GM18499 (cell line): ENCODE measurements around the gene AOPEP.

ENCODE experiments used
- ATAC-seq: cut with Tn5 transposase; IDR thresholded peaks from one replicate; pipeline ENCODE4 v1.9.1; 2021; ENCODE audit warnings: moderate number of reproducible peaks; ENCODE audit not compliant: insufficient read depth, unreplicated experiment

AOPEP gene

DNA sequence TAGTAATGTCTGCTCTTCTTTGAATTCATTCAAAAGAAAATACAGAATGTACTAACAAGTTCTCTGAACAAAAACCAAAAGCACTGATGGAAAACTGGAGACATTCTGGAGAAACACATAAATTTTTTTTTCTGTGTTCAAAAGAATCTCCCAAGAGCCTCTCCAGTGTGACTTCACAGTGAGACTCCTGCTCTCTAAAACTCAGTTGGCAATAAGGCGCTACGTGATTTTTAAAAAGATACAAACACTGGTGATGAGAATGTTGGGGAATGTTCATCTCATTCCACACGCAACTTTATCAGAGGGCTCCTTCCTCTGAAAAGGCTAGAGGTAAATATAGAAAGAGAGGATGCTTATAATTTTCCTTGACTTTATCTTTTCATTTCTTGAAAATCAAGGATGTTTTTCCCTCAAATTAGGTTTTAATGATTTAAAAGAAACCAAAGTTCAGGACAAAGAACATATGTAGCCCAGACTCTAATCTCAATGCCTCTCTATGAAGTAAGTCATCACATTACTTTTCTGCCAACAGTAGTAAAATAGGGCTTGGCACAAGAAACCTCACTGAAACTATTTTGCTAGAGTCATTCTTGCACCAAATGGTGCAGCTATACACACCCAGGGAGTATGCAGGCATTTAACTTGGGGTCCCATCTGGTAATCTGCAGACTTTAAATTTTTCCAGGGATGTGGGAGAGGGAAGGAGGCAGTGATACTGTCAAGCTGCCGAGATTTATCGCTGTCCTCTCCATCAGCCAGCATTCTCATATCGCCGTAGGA lies 12.9 kb upstream of the AOPEP start:
- ATAC-seq: no peak

DNA sequence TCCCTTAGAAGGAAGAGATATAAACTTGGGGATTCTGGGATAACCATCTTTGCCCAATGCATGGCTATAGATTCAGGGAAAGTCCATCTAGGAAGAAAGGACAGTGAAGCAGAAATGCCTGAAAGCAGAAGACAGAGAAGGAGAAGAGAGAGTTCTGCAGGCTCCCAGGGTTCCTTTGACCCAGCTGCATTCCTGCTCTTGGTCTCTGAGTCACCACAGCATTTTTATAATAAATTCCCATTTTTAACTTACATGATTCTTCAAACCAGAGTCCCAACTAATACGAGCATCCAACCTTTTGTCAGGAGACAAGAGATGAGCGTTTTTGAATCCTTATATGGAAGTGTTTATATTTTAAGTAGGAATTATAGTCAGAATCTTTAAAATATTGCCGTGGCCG lies 12.0 kb upstream of the AOPEP start:
- no peak for ATAC-seq

DNA sequence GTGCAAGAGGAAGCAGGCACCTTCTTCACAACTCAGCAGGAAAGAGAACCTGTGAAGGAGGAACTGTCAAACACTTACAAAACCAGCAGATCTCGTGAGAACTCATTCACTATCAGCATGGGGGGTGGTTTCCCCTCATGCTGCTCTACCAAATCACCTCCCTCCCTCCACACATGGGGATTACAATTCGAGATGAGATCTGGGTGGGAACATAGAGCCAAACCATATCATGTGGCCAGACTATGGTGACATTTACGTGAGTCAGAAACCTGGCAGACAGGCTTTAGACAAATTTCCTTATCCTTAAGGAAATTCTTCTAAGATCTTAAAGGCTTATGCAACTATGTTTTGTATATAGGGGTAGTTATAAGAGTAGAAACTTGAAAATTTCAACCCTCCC lies 8.7 kb upstream of the AOPEP start:
- ATAC-seq: no peak

DNA sequence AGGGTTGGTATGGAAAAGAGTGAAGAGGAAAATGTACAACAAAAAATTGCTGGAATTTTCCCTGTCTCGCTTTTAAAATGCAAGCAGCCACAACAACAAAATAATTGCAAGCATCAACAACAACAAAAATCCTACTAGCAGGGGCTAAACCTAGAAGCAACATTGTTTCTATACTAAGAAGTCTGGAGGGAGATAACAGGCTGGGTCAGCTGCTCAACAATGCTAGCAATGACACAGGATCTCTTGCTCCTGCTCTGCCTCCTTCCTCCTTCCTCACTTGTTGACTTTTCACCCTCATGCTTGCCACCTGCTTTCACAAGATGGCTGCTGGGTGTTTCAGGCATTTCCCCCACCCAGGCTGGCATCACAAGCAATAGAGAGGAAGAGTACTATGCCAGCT lies 7.6 kb upstream of the AOPEP start:
- no peak for ATAC-seq

- ATAC-seq: no peak
Observed at GRCh38 chr9:94719878-94720277, 6.6 kb upstream of the AOPEP start.

GRCh38 chr9:94720846-94721549 lies 5.5 kb upstream of the AOPEP start:
- no peak for ATAC-seq

DNA sequence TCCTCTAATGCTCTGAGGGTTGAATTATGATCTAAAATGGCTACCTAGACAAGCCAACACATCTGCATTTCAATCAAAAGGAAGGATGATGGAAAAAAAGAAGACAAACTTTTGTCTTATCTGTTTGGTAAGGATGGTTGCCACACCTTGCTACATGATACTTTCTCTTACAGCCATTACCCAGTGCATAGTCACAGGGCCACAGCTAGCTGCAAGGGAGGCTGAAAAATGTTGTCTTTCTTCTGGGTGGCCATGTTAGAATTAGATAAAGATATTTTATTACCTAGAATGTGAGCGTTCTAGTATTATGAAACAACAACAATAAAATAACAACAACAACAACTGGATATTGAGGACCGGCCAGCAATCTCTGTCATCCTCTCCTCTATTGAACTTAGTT lies 4.7 kb upstream of the AOPEP start:
- no peak for ATAC-seq

GRCh38 chr9:94725293-94725692 lies 1.2 kb upstream of the AOPEP start:
- no peak for ATAC-seq

GRCh38 chr9:94728719-94729118 lies 2.2 kb downstream of the AOPEP start:
- ATAC-seq: no peak

GRCh38 chr9:94729199-94729598 lies 2.7 kb downstream of the AOPEP start:
- ATAC-seq: no peak

DNA sequence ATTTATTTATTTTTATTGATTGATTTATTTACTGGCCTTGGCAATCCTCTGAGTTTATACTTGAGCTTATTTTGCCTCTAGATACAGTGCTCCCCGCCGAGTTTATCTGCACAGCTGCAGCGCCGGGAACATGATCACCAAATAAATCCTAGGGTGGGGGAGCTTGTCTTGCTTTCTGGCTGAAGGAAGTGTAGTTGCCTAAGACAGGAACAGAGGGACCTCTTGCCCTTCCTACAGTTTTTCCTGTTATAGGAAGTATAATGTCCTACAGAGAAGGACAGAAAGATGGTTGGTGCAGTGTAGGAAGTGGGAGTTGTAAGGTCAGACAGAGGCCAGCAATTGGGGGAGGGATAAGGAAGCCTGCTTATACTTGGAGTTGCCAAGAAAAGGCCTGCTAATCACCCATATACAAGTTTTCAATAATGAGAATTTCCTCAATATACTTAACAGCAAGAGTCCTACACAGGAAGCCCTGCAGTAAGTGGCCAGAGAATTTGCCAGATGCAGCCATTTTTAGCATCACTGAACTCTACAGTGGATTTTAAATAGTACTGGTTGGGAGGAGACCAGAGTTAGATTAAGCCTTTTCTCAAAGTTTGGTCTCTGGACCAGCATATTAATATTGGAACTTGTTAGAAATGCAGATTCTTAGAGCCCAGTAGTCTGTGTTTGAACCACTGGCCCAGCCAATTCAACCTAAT lies 7.7 kb downstream of the AOPEP start:
- no peak for ATAC-seq

GRCh38 chr9:94736759-94737158 lies 10.3 kb downstream of the AOPEP start:
- no peak for ATAC-seq

DNA sequence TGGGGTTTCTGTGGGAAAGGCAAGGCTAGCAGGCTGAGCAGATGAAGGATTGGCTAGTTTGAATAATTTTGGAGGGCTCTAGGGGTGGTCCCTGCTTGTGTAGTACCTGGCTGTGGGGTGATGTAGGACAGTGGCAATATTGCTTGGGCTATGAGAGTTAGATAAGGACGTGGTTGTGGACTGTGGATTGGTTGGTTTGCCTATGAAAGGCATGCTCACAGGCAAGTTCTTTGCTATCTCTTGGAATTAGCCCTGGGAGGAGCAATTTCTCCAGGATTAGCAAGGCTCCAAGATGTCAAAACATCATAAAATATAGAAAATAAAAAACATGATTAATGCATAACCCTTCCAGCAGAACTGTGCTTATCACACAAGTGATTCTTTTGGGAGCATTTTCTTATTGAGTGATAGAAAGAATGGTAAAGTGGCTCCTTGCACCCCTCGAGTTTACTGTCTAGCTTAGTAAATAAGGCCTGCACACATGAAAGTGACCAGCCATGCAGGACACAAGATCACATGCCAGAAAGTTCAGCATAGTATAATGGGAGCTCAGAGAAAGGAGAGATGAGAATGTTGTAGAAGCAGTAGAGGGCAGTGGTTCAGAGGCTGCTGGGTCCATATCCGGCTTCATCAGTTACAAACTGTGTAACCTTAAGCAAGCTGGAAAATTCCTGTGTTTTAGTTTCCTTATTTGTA lies 13.8 kb downstream of the AOPEP start:
- no peak for ATAC-seq

DNA sequence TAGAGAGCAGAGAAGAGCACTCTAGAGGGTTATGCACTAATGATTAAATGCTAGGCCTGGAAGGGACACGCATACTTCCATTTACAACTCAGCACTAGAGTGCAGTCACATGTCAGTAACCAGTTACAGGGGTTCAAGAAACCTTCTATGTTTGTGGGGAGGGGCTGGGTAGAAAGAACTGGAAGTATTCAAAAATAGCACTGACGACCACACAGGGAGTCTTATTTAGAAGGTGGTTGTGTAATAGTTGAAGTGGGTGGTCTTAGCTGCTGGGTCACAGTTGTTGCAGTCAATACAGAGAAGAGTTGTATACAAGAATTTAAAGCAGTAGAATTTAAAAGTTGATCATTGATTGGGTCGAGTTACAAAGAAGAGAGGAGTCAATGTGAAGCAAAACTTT lies 15.4 kb downstream of the AOPEP start:
- no peak for ATAC-seq

GRCh38 chr9:94743035-94743954 lies 16.8 kb downstream of the AOPEP start:
- no peak for ATAC-seq

- ATAC-seq: no peak
Observed at GRCh38 chr9:94745806-94746540, 19.5 kb downstream of the AOPEP start.

- no peak for ATAC-seq
Observed at GRCh38 chr9:94746541-94747370, 20.3 kb downstream of the AOPEP start.

DNA sequence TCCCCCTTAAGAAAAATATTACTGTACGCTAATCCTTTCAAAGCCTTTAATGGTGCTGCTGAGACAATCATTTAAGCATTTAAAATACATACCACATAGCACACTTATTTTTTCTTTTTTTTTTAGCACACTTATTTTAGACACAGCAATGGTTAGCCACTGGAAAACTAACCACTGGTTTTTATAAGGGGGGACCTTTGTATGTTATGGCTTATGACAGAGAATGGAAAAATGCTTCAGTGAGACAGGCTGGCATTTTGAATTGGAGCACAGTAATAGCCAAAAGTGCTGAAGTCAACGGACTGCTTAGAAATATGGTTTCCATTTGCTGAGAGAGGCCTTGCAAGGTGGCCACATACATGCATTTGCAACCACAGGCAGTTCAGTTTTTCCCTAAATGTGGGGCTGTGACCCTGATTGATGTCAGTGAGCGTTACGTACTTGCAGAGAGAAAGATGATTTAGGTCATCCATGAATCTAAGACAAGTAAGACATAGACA lies 28.5 kb downstream of the AOPEP start:
- no peak for ATAC-seq
